ENCODE data around the gene ABHD17B. TPM values are rescaled to one million over a fixed set of nuclear protein-coding genes. Genes with fewer than 3 reads are reported as not detected.

The ABHD17B gene
- total RNA-seq, 2 donors from 2014 or later = 9.4 to 10.9 TPM

DNA sequence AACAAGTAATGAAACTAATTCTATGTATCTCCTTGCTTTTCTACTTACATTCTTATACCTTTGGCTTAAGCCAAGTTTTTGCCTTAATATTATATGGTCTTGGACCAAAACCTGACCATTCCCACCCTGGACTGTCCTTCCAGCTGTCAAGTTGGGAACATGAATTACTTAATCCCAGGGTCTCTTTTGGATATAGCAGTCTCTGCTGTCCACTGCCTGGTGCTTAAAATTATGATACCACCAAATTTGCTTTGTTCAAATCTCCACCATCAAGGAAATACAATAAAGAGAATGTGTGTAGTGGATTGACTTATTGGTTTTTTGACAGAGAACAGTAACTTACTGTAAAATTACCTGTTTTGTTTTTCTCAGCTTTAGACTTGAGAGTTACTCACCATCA, 66.2 kb downstream of the ABHD17B start:
- intact Hi-C loops (cut with DNase I) = no loop called here
- DNase-seq = no peak
- ATAC-seq = no peak

DNA sequence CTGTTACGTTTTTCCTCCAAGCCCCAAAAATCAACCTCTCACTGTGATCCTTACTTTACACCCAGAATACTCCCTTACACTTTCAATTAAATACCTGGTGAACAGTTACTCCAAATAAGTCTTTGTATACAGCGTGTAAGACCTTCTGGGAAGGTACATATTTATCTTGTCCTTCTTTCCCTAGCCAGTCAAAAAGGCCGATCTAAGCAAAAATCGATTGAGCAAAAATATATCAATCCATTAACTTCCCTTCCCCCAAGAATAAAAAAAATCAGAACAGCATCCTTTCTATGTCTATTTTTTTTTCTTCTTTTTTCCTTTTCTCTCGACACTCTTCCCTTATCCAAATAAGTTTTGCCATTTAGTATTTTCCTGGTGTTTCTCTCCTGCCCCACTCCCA, 71.3 kb downstream of the ABHD17B start:
- intact Hi-C loops (cut with DNase I) = no loop called here
- DNase-seq = no peak
- ATAC-seq = no peak

DNA sequence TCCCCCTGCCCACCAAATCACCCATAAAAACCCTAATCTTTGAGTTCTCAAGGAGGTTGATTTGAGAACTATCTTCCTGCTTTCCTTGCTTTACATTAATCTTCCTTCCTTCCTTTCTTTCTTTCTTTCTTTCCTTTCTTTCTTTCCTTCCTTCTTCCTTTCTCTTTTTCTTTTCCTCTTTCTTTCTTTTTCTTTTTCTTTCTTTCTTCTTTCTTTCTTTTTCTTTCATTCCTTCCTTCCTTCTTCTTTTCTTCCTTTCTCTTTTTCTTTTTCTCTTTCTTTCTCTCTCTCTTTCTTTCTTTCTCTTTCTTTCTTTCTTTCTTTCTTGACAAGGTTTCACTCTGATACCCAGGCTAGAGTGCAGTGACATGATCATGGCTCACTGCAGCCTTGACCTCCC, 75.4 kb downstream of the ABHD17B start:
- no peak for DNase-seq

DNA sequence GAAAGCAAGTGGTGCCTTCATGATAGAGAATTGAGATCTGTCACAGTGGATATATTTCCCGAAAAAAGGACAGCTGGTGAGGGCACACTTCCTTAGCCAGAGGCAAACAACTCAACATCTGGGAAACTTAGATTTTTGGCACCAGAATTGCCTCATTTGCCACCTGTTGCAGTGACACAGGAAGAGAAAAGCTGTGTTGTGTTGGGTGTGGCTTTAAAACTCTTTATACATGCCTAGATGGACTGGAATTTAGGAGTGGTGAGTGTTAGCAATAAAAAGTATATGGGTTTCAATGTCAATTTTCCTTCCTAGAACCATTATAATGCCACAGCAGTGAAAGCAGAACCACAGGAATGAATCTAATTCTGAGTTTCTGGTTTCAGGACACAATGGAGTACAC, 80.1 kb downstream of the ABHD17B start:
- intact Hi-C loops (cut with DNase I) = no loop called here
- ATAC-seq = no peak

More for the DNA sequence above, 75.4 kb downstream of the ABHD17B start:
- intact Hi-C loops (cut with DNase I) = no loop called here
- no peak for ATAC-seq

DNA sequence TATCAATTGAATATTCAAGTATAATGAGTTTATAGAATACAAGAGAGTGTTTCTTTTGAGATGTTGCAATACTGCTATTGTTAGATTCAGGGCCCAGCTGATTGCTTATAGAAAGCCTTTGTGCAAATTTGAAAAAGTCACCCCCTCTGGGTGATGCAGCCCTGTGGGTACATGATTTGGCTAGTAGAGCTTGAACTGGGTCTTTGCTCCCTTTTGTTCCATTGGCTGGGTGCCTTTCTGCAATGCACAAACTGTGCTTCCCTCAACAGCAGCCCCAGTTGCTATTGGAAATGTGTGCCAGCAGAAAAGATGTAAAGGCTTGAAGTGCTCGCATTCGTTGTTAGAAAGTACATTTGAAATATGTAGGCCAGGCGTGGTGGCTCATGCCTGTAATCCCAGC, 80.8 kb downstream of the ABHD17B start:
- ATAC-seq = no peak
- intact Hi-C loops (cut with DNase I) = no loop called here
- DNase-seq = no peak

More for the DNA sequence above, 80.1 kb downstream of the ABHD17B start:
- no peak for DNase-seq

DNA sequence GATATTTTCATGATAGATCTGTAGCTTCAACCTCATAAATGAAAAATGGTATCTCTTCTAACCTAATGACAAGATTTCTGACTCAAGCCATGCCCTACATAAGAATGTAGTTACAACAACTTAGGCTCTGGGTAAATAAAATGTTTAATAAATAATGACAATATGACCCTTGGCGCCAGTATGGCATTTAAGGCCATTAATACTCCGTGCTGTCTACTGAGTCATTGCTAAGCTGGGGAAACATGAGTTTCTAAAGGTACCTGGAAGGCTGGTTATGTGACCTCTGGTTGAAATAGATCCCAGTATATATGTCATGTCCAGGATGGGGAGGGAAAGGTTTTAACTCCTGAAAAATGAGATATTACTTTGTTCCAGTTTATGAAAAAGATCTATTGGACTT, 84.7 kb downstream of the ABHD17B start:
- intact Hi-C loops (cut with DNase I) = no loop called here

DNA sequence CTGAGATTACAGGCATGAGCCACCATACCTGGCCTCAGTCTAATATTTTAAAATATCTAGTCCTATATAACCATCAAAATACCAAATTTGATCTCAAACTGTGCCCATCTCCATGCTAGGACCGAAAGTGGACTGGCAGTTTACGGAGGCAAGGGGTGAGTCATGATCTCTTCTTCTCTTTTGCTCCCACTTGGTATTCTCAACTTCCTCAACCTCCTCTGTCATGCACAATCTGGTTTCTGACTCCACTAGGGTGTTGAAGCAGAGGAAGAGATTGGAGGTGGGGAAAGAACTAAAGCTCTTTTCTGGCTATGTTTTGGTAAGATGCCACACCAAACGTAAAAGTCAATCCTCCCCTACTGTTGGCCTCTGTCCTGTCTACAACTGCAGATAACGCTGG, 86.7 kb downstream of the ABHD17B start:
- intact Hi-C loops (cut with DNase I) = no loop called here
- ATAC-seq (no peak), DNase-seq (no peak)

More for the DNA sequence above, 84.7 kb downstream of the ABHD17B start:
- DNase-seq = no peak
- ATAC-seq = no peak

DNA sequence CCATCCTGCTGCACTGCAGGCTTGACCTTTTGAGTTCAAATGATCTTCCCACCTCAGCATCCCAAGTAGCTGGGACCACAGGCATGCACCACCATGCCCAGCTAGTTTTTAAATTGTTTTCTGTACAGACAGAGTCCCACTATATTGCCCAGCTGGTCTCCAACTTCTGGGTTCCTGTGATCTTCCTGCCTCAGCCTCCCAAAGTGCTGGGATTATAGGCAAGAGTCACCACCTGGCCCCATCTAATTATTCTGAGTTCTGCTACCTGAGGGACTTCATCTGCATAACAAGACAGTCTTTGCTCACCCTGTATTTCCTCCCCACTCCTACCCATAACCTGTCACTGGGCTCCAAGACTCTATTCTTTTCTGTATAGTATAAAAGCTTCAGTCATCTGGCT, 88.1 kb downstream of the ABHD17B start:
- ATAC-seq (no peak), DNase-seq (no peak)
- intact Hi-C loops (cut with DNase I) = no loop called here

DNA sequence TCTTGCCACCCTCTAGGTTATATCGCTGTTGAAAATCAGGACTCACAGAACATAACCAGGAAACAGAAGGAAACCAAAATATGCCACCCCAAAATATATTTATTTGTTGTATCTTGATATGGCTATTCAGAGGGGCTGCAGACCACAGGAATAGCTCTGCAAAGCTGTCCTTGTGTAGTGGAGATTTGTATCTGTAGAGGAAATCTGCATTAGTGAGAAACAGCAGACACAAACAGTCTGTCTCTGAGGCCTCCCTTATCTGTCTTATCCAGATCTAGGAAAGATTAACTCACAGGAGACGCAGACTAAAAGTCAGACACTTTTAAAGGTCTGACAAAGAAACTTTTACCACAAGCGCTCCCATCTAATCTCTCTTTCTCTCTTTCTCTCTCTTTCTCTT, 88.5 kb downstream of the ABHD17B start:
- intact Hi-C loops (cut with DNase I) = no loop called here

DNA sequence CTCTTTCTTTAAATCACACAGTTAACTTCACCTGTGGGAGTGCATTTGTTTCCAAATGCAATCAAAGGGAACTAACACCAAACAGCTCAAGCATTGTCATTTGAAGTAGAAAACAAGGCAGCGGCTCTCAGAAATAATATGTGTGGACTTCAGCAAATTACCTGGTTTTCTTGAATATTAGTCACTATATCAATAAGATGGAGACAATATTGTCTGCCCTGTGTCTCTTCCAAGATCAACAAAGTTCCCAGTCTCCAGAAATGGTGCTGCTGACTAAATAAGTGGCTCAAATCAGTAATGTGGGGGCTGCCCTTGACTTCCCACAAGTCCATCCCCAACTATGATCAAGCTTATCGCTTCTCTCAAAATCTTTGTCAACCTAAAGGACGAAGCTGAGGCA, 89.6 kb downstream of the ABHD17B start:
- no peak for ATAC-seq
- intact Hi-C loops (cut with DNase I) = no loop called here
- no peak for DNase-seq

More for the DNA sequence above, 88.5 kb downstream of the ABHD17B start:
- DNase-seq (no peak), ATAC-seq (no peak)

DNA sequence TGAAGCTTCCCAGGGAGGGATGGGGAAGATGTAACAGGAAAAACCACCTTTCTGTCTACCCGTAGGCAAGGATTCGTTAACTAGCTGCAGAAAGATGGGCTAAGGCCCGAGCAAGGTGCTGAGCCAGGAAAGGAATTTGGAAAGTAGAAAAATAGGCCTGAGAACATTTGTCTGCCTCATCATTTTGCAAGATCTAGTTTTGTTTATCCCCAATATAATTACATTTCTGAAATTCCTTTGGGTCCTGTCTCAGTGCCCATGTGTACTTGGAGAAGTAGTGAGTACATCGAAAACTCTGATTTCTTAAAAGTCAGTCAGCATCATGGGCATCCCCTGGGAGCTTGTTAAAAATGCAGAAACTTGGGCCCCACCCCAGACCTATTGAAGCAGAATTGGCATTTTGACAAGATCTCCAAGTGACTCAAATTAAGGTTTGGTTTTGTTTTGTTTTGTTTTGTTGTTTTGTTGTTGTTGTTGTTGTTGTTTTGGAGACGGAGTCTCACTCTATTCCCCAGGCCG, 90.5 kb downstream of the ABHD17B start:
- ATAC-seq (no peak), DNase-seq (no peak)
- intact Hi-C loops (cut with DNase I) = no loop called here

DNA sequence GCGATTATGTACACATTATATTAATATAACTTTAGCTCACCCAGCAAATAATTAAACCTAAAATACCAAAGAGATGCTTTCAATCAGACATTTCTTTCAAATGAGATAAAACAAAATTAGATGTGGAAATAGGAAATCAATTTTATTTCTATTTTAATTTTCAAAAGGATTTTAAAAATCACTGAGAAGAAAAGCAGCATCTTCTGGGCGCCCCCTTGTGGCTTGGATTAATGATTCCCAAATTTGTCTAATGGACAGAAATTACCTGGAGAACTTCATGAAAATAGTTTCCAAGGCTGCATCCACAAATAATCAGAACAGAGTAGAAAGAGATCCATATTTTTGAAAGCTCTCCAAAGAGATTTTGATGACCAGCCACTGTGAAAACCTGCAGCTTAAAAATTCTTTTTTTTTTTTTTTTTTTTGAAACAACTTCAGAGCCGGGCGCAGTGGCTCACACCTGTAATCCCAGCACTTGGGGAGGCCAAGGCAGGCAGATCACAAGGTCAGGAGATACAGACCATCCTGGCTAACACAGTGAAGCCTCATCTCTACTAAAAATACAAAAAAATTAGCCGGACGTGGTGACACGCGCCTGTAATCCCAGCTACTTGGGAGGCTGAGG, 91.8 kb downstream of the ABHD17B start:
- peak; percentile 31 for DNase-seq
- ATAC-seq = no peak
- intact Hi-C loops (cut with DNase I) = loop anchor here in 1 of 2 donors (10.0 kb wide), 2 partner anchors 96 to 534 kb away; partner anchors contain the start of genes ABHD17B and C9orf85

DNA sequence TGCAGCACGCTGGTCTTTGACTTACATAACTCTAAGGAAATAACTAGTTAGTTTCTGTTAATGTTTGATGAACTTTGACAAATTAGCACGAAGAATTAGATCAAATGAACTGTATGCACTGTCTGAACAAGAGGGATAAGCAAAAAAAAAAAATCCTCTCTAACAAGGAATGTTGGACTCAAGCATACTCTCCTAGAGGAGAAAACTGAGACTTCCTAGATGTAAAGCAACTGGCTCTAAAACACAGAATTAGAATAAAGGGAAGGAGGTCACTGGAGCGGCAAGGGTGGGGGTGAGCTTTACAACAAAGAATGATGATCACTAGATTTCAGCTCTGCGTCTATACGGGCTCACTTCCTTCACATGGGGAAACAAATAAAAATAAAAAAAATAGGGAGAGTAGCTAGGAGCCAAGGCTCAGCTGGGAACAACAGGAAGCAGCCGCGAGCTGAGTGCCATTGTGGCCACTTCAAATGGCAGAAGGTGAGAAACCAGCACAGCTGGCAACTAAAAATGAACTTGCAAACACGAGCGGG, 94.0 kb downstream of the ABHD17B start:
- intact Hi-C loops (cut with DNase I) = loop anchor here in 1 of 2 donors (10.0 kb wide), 2 partner anchors 98 to 532 kb away; partner anchors contain the start of genes ABHD17B and C9orf85
- DNase-seq (no peak), ATAC-seq (no peak)

Other genes with a start within 250 kb of the ABHD17B start
- gene CEMIP2, start 142.7 kb downstream of the ABHD17B start, total RNA-seq = 10 to 100 TPM; 12.0 to 31.9 TPM
- 1 to 10 TPM; 6.7 to 7.3 TPM for gene C9orf85, start 446 bp upstream of the ABHD17B start, total RNA-seq
- gene C9orf57, start 149.4 kb upstream of the ABHD17B start, total RNA-seq = not detected
- under 1 TPM; 0.29 to 0.50 TPM for gene GDA, start 238.2 kb upstream of the ABHD17B start, total RNA-seq

Measured in left cardiac atrium (tissue), 4 donors.